H1 (cell line): ENCODE results near the gene CMIP. TPM values are rescaled to one million over a fixed set of nuclear protein-coding genes. Genes with fewer than 3 reads are reported as not detected.

Experiments
- CTCF ChIA-PET: fragments of 300-600 bp; sonication (Branson Sonifier 250); formaldehyde crosslinking; loops from one replicate; lab custom pipeline; 2021; ENCODE audit not compliant: partially characterized antibody; lab: Charles Lee
- POLR2A ChIA-PET: fragments of 300-600 bp; sonication (Branson Sonifier 250); formaldehyde crosslinking; loops from one replicate; lab custom pipeline; 2021; ENCODE audit warnings: inconsistent platforms; ENCODE audit not compliant: partially characterized antibody; lab: Charles Lee
- DNase-seq, 2 experiments: peaks; one replicate each; pipeline versions ENCODE4 v3.0.0 to v3.0.0-alpha.2; 2010 to 2022; ENCODE audit warnings: low spot score in 2 of 2, low read depth in 1 of 2, mixed read lengths in 1 of 2
- FAIRE-seq: peaks from 2 replicates; lab custom pipeline; 2011; peaks lifted over from hg19 to GRCh38; lab: Jason Lieb, UNC
- H2AFZ ChIP-seq: 2 replicates; pipeline ENCODE4 v1.8.1; 2012; ENCODE audit warnings: low read length, inconsistent platforms
- H2AK5ac ChIP-seq: 2 replicates; pipeline ENCODE4 v1.6.1; 2013; ENCODE audit warnings: low read depth, low read length
- H2BK120ac ChIP-seq: replicated peaks from 2 replicates; pipeline ENCODE3; 2013; ENCODE audit warnings: low read depth, low read length, inconsistent platforms
- H2BK12ac ChIP-seq: 2 replicates; pipeline ENCODE4 v1.6.1; 2013; ENCODE audit warnings: low read depth, low read length
- H2BK15ac ChIP-seq: 2 replicates; pipeline ENCODE4 v1.6.1; 2013; ENCODE audit warnings: low read length
- H2BK20ac ChIP-seq: 2 replicates; pipeline ENCODE4 v1.6.1; 2013; ENCODE audit warnings: low read length
- H2BK5ac ChIP-seq: 2 replicates; pipeline ENCODE4 v1.6.1; 2013; ENCODE audit warnings: low read depth, low read length
- H3K14ac ChIP-seq: 2 replicates; pipeline ENCODE4 v1.6.1; 2013; ENCODE audit warnings: inconsistent platforms; ENCODE audit not compliant: insufficient read length
- H3K18ac ChIP-seq: 2 replicates; pipeline ENCODE4 v1.6.1; 2013; ENCODE audit warnings: low read length; ENCODE audit errors: extremely low read depth
- H3K23ac ChIP-seq: 2 replicates; pipeline ENCODE4 v1.6.1; 2013; ENCODE audit warnings: inconsistent platforms; ENCODE audit not compliant: insufficient read length
- H3K23me2 ChIP-seq: 2 replicates; pipeline ENCODE4 v1.6.1; 2013; ENCODE audit warnings: low read depth, low read length
- H3K27ac ChIP-seq: 2 replicates; pipeline ENCODE4 v1.6.1; 2011; ENCODE audit warnings: low read depth, low read length, inconsistent platforms
- H3K27me3 ChIP-seq, 4 experiments: replicated peaks in 1 of 4; 1 replicate in 1 of 4; 2 replicates in 3 of 4; pipeline versions ENCODE4 v1.6.1 to v1.8.1; 2011 to 2013; ENCODE audit warnings: low read length in 3 of 4, mild to moderate bottlenecking in 3 of 4, inconsistent platforms in 2 of 4, mixed read lengths in 2 of 4, moderate library complexity in 1 of 4; ENCODE audit not compliant: control insufficient read depth in 3 of 4, insufficient read depth in 3 of 4; ENCODE audit errors: extremely low read depth in 1 of 4
- H3K36me3 ChIP-seq, 4 experiments: 2 replicates each; pipeline versions ENCODE4 v1.6.1 to v1.8.1; 2011 to 2013; ENCODE audit warnings: mild to moderate bottlenecking in 4 of 4, low read length in 3 of 4, moderate library complexity in 2 of 4, control low read depth in 1 of 4, inconsistent platforms in 1 of 4; ENCODE audit not compliant: insufficient read depth in 4 of 4, control insufficient read depth in 2 of 4
- H3K4ac ChIP-seq: replicated peaks from 2 replicates; pipeline ENCODE3; 2013; ENCODE audit warnings: low read length, low read depth, mixed read lengths, inconsistent platforms; ENCODE audit not compliant: insufficient read length
- H3K4me1 ChIP-seq, 4 experiments: replicated peaks in 1 of 4; 1 replicate in 1 of 4; 2 replicates in 3 of 4; pipeline versions ENCODE4 v1.6.1 to v1.8.1; 2011 to 2013; ENCODE audit warnings: low read length in 3 of 4, inconsistent platforms in 2 of 4, mixed read lengths in 1 of 4; ENCODE audit not compliant: insufficient read depth in 4 of 4, control insufficient read depth in 3 of 4
- H3K4me2 ChIP-seq, 2 experiments: 2 replicates each; pipeline versions ENCODE4 v1.6.1 to v1.8.1; 2011 to 2013; ENCODE audit warnings: low read depth in 2 of 2, low read length in 2 of 2, control low read depth in 1 of 2, inconsistent platforms in 1 of 2, mild to moderate bottlenecking in 1 of 2; ENCODE audit not compliant: insufficient read depth in 1 of 2
- H3K4me3 ChIP-seq, 4 experiments: fragments of 200-600, 300-600 bp in 1 of 4; sonication (generic), shearing (Covaris generic), sonication (Bioruptor Twin) in 1 of 4; 2 replicates each; pipeline versions ENCODE4 v1.5.1 to v1.8.1; 2011 to 2016; ENCODE audit warnings: low read length in 4 of 4, low read depth in 3 of 4, control low read depth in 2 of 4, inconsistent platforms in 2 of 4, mild to moderate bottlenecking in 2 of 4, mixed read lengths in 1 of 4, moderate library complexity in 1 of 4; ENCODE audit not compliant: insufficient read depth in 2 of 4; ENCODE audit errors: extremely low read depth in 1 of 4
- H3K56ac ChIP-seq: replicated peaks from 2 replicates; pipeline ENCODE3; 2013; ENCODE audit warnings: low read depth, mild to moderate bottlenecking, mixed read lengths, low read length, inconsistent platforms; ENCODE audit not compliant: insufficient read length
- H3K79me1 ChIP-seq: 2 replicates; pipeline ENCODE4 v1.6.1; 2013; ENCODE audit warnings: low read depth, low read length, control low read depth
- H3K79me2 ChIP-seq, 2 experiments: 2 replicates each; pipeline versions ENCODE4 v1.6.1 to v1.8.1; 2012 to 2013; ENCODE audit warnings: low read length in 2 of 2, mild to moderate bottlenecking in 2 of 2, inconsistent platforms in 1 of 2; ENCODE audit not compliant: insufficient read depth in 2 of 2, control insufficient read depth in 1 of 2
- H3K9ac ChIP-seq, 4 experiments: replicated peaks in 1 of 4; 1 replicate in 1 of 4; 2 replicates in 3 of 4; pipeline versions ENCODE4 v1.6.1 to v1.8.1; 2011 to 2013; ENCODE audit warnings: low read depth in 3 of 4, low read length in 3 of 4, control low read depth in 2 of 4, mild to moderate bottlenecking in 2 of 4, moderate library complexity in 2 of 4, inconsistent platforms in 1 of 4; ENCODE audit errors: extremely low read depth in 1 of 4
- H3K9me3 ChIP-seq, 2 experiments: 2 replicates each; pipeline versions ENCODE4 v1.6.1 to v1.8.1; 2012 to 2013; ENCODE audit warnings: mild to moderate bottlenecking in 2 of 2, moderate library complexity in 2 of 2, control low read depth in 1 of 2, inconsistent platforms in 1 of 2, low read depth in 1 of 2, low read length in 1 of 2, mixed read lengths in 1 of 2; ENCODE audit not compliant: insufficient read depth in 2 of 2
- H4K20me1 ChIP-seq, 2 experiments: replicated peaks in 1 of 2; 2 replicates each; pipeline versions ENCODE3 to v1.8.1; 2011 to 2013; ENCODE audit warnings: inconsistent platforms in 2 of 2, low read length in 2 of 2, mild to moderate bottlenecking in 1 of 2; ENCODE audit not compliant: insufficient read depth in 2 of 2, control insufficient read depth in 1 of 2
- H4K5ac ChIP-seq: 2 replicates; pipeline ENCODE4 v1.6.1; 2013; ENCODE audit warnings: low read length, low read depth, mixed read lengths, inconsistent platforms; ENCODE audit not compliant: insufficient read length
- H4K8ac ChIP-seq: 2 replicates; pipeline ENCODE4 v1.8.0; 2013; ENCODE audit warnings: mild to moderate bottlenecking, moderate library complexity, low read length, inconsistent platforms; ENCODE audit not compliant: insufficient read depth; ENCODE audit errors: extremely low read depth
- H4K91ac ChIP-seq: replicated peaks from 2 replicates; pipeline ENCODE3; 2013; ENCODE audit warnings: low read length, mixed read lengths, inconsistent platforms; ENCODE audit not compliant: insufficient read length
- ASH2L ChIP-seq: fragments of 200-600, 300-600 bp; sonication (generic); IDR thresholded peaks from one replicate; pipeline ENCODE4 v1.7.1; 2017; ENCODE audit warnings: low read length
- FOSL1 ChIP-seq: IDR thresholded peaks from 2 replicates; pipeline ENCODE4 v1.6.1; 2011; ENCODE audit warnings: mild to moderate bottlenecking, low read depth, low read length, moderate library complexity; ENCODE audit not compliant: insufficient read depth
- GTF2F1 ChIP-seq: IDR thresholded peaks from 2 replicates; pipeline ENCODE4 v1.6.1; 2012; ENCODE audit warnings: low read depth, low read length, improper control_type of control experiment, borderline replicate concordance
- HDAC2 ChIP-seq, 2 experiments: fragments of 300-600 bp in 1 of 2; sonication (generic) in 1 of 2; IDR thresholded peaks; 2 replicates each; pipeline ENCODE4 v1.6.1; 2011 to 2012; ENCODE audit warnings: low read depth in 2 of 2, low read length in 2 of 2, mild to moderate bottlenecking in 2 of 2, moderate library complexity in 2 of 2, borderline replicate concordance in 1 of 2, inconsistent platforms in 1 of 2
- HDAC6 ChIP-seq: IDR thresholded peaks from one replicate; pipeline ENCODE4 v1.7.1; 2012; ENCODE audit warnings: low read depth, mild to moderate bottlenecking, inconsistent platforms, low read length, moderate library complexity
- JUND ChIP-seq: IDR thresholded peaks from 2 replicates; pipeline ENCODE4 v1.6.1; 2011; ENCODE audit warnings: mild to moderate bottlenecking, improper control_type of control experiment, low read length
- KDM1A ChIP-seq: fragments of 200-600, 300-600 bp; sonication (generic); IDR thresholded peaks from 2 replicates; pipeline ENCODE4 v1.7.1; 2016; ENCODE audit warnings: mild to moderate bottlenecking, low read length, borderline replicate concordance
- KDM5A ChIP-seq: fragments of 200-600 bp; IDR thresholded peaks from 2 replicates; pipeline ENCODE4 v1.7.1; 2012; ENCODE audit warnings: mild to moderate bottlenecking, low read length, inconsistent platforms, mixed read lengths
- MAFK ChIP-seq: IDR thresholded peaks from 2 replicates; pipeline ENCODE4 v1.6.1; 2012; ENCODE audit warnings: low read depth, mild to moderate bottlenecking, improper control_type of control experiment, low read length
- SAP30 ChIP-seq: fragments of 300-600 bp; sonication (generic); IDR thresholded peaks from 2 replicates; pipeline ENCODE4 v1.7.1; 2012; ENCODE audit warnings: low read length, moderate library complexity, mild to moderate bottlenecking, inconsistent platforms; ENCODE audit not compliant: insufficient read depth, insufficient replicate concordance
- SIRT6 ChIP-seq: IDR thresholded peaks from one replicate; pipeline ENCODE4 v1.7.1; 2012; ENCODE audit warnings: low read length, inconsistent platforms
- TCF12 ChIP-seq: IDR thresholded peaks from 2 replicates; pipeline ENCODE4 v1.6.1; 2011; ENCODE audit warnings: low read depth, mild to moderate bottlenecking, low read length
- TEAD4 ChIP-seq: IDR thresholded peaks from 2 replicates; pipeline ENCODE4 v1.6.1; 2012; ENCODE audit warnings: low read depth, low read length, inconsistent platforms, mixed read lengths
- WGBS, 2 experiments: shearing (Covaris generic) in 1 of 2; methylation state at CpG; one replicate each; pipeline versions ENCODE4 v1.1.6 to v1.1.7; 2013 to 2015; ENCODE audit warnings: low lambda C conversion rate in 2 of 2, mixed read lengths in 2 of 2, inconsistent platforms in 1 of 2, low coverage in 1 of 2, missing lambda C conversion rate in 1 of 2; ENCODE audit not compliant: insufficient replicate concordance in 2 of 2, insufficient coverage in 1 of 2, insufficient read length in 1 of 2; ENCODE audit errors: extremely low coverage in 1 of 2, missing lambda C conversion rate in 1 of 2; 5-methylcytosine and 5-hydroxymethylcytosine counted together
- polyA plus RNA-seq, 7 experiments: library from polyadenylated mRNA; depleted of rRNA in 3 of 7; stranded (reverse) in 5 of 7; unstranded in 2 of 7; fragments of >200 nt in 5 of 7; fragments of 200-250 nt in 2 of 7; gene quantifications; 1 replicate in 5 of 7; 2 replicates in 1 of 7; 4 replicates in 1 of 7; pipeline versions ENCODE4 v1.2.1 to v1.2.3, GENCODE V29; 2011 to 2013; ENCODE audit warnings: missing spikeins in 2 of 7, mixed read lengths in 2 of 7
- total RNA-seq: library from RNA; stranded (reverse); fragmentation: NEBNext Ultra II Directional; extraction: Animal tissue kit (Norgen Biotek cat#: 25700); gene quantifications from 2 replicates; pipeline ENCODE4 v1.2.1, GENCODE V29; 2021

CMIP gene
- total and polyA plus RNA-seq, 2 of the 8 experiments (the other 6 are each of a cell fraction or from before 2014, with no cell fraction given): 7.9 to 53.2 TPM

- Histone ChIP-seq H3K4me2 (no peak overlapping the region), H2BK20ac (no peak overlapping the region), H2AK5ac (0 out of 2 replicates have a peak overlapping the region, but pooled peaks have one; percentile 5), H2BK15ac (no peak overlapping the region), H3K4me1 (peaks cover 0 to 9% (median 4%) of the 10 kb centered on the region in 4 experiments; a peak in 5 of 7 replicates), H4K5ac (no peak overlapping the region), H2BK120ac (no peak overlapping the region), H4K8ac (no peak overlapping the region), H3K4me3 (no peak overlapping the region), H3K23ac (no peak overlapping the region), H3K36me3 (no peaks in the 10 kb centered on the region), H3K79me1 (peaks cover 7% of the 10 kb centered on the region), H3K9ac (no peak overlapping the region), H3K27ac (no peak overlapping the region), H3K27me3 (no peaks in the 10 kb centered on the region; a peak in 1 of 7 replicates), H4K20me1 (peaks cover 7 to 31% of the 10 kb centered on the region in 2 experiments), H3K23me2 (peaks cover 5% of the 10 kb centered on the region; the same call in 1 of the 2 replicates), H2BK5ac (no peak overlapping the region), H2AFZ (no peak overlapping the region), H3K4ac (no peak overlapping the region), H2BK12ac (no peak overlapping the region), H3K14ac (no peak overlapping the region), H3K79me2 (peaks cover 0 to 46% of the 10 kb centered on the region in 2 experiments; a peak in 2 of 4 replicates), H3K56ac (no peak overlapping the region), H3K9me3 (no peaks in the 10 kb centered on the region), H4K91ac (no peak overlapping the region), H3K18ac (no peak overlapping the region)
- FAIRE-seq (no peak), DNase-seq (no peak)
- ChIA-PET CTCF (interaction anchor here (0.6 to 1.2 kb wide), 4 partner anchors 10 to 1597 kb away, joined by 3 to 4 read pairs (median 3); no protein-coding TSS in a partner anchor), POLR2A (interaction anchor here (0.6 to 1.1 kb wide), 2 partner anchors 17 to 94 kb away, joined by 3 read pairs; no protein-coding TSS in a partner anchor)
- no peak for TF ChIP-seq HDAC2 (IDR thresholded peaks at IDR 0.05; ENCODE audit: borderline replicate concordance in 1 of 2, low read depth in 2 of 2, low read length in 2 of 2)
- TF ChIP-seq TCF12: no peak
- no peak for TF ChIP-seq KDM1A
- TF ChIP-seq GTF2F1: no peak
- no peak for TF ChIP-seq HDAC6
- TF ChIP-seq ASH2L: no peak
- no peak for TF ChIP-seq SAP30
- TF ChIP-seq SIRT6: no peak
- TF ChIP-seq KDM5A: no peak
- no peak for TF ChIP-seq FOSL1
- TF ChIP-seq TEAD4: no peak
- no peak for TF ChIP-seq MAFK
- no peak for TF ChIP-seq JUND
- WGBS, 2 experiments: 92% methylated on average over 5 of the region's 5 CpGs; no CpG with 5 or more reads in 1 of the 2 experiments
Observed at GRCh38 chr16:81642943-81643342, 198.3 kb downstream of the CMIP start.
